Transverse colon (tissue), 3 donors: ENCODE measurements around the gene PARPBP.

ENCODE experiments used
- CTCF ChIP-seq, 5 experiments: fragments of 200-600 bp in 3 of 5; fragments of 450-650 bp in 2 of 5; sonication (generic) in 3 of 5; IDR thresholded peaks; 1 replicate in 2 of 5; 2 replicates in 3 of 5; pipeline ENCODE4 v1.5.1; 2016 to 2017; ENCODE audit warnings: antibody characterized with exemption in 5 of 5, inconsistent platforms in 3 of 5, mild to moderate bottlenecking in 2 of 5, moderate library complexity in 1 of 5
- EP300 ChIP-seq: sonication (generic); formaldehyde crosslinking; IDR thresholded peaks from one replicate; pipeline ENCODE4 v1.6.1; 2017; ENCODE audit warnings: antibody characterized with exemption, low read depth
- POLR2A ChIP-seq: fragments of 450-650 bp; IDR thresholded peaks from one replicate; pipeline ENCODE4 v1.6.1; 2016; ENCODE audit warnings: antibody characterized with exemption, mild to moderate bottlenecking, moderate library complexity

- no peak for TF ChIP-seq CTCF (IDR thresholded peaks at IDR 0.05)
- no peak for TF ChIP-seq POLR2A
- TF ChIP-seq EP300: no peak
These were observed 54.8 kb downstream of the PARPBP start for GRCh38 chr12:102174761-102175160.
